NCI-H524 (cell line): ENCODE measurements around the gene MOB3B.
"Not testable (repeated sequence)": the region's sequence is repeated elsewhere in the genome, so short reads cannot be mapped to it uniquely, and the experiment has no call there.

Experiments used
- DNase-seq, 2 experiments: peaks; one replicate each; lab custom pipeline; 2025; lab: John Stamatoyannopoulos, UW

The MOB3B gene

GRCh38 chr9:27518809-27519208 lies 10.8 kb downstream of the MOB3B start:
- no peak for DNase-seq

- no peak for DNase-seq
These were observed 11.6 kb downstream of the MOB3B start for GRCh38 chr9:27518006-27518405.

- DNase-seq: no peak
These were observed 15.1 kb downstream of the MOB3B start for GRCh38 chr9:27514551-27514950.

- DNase-seq: no peak
These were observed 17.8 kb downstream of the MOB3B start for GRCh38 chr9:27511771-27512170.

- DNase-seq: no peak
These were observed 18.8 kb downstream of the MOB3B start for GRCh38 chr9:27510780-27511179.

- no peak for DNase-seq
These were observed 22.6 kb downstream of the MOB3B start for GRCh38 chr9:27506981-27507380.

GRCh38 chr9:27505744-27506161 lies 23.9 kb downstream of the MOB3B start:
- DNase-seq: no peak

GRCh38 chr9:27504259-27504658 lies 25.4 kb downstream of the MOB3B start:
- no peak for DNase-seq

- DNase-seq: no peak
These were observed 26.0 kb downstream of the MOB3B start for GRCh38 chr9:27503623-27504022.

- DNase-seq: not testable (repeated sequence)
These were observed 28.7 kb downstream of the MOB3B start for GRCh38 chr9:27500902-27501301.

GRCh38 chr9:27499451-27499850 lies 30.2 kb downstream of the MOB3B start:
- DNase-seq: no peak

GRCh38 chr9:27497883-27498417 lies 31.7 kb downstream of the MOB3B start:
- DNase-seq: no peak

- no peak for DNase-seq
These were observed 33.5 kb downstream of the MOB3B start for GRCh38 chr9:27496135-27496504.

GRCh38 chr9:27495480-27496134 lies 34.0 kb downstream of the MOB3B start:
- no peak for DNase-seq

- DNase-seq: no peak
These were observed 38.5 kb downstream of the MOB3B start for GRCh38 chr9:27491154-27491553.

- peak in 1 of 2 experiments; percentile 2 for DNase-seq
These were observed 40.3 kb downstream of the MOB3B start for GRCh38 chr9:27489087-27489876.

GRCh38 chr9:27487927-27488326 lies 41.7 kb downstream of the MOB3B start:
- no peak for DNase-seq

- DNase-seq: no peak
These were observed 42.4 kb downstream of the MOB3B start for GRCh38 chr9:27487128-27487640.

- DNase-seq: no peak
These were observed 44.5 kb downstream of the MOB3B start for GRCh38 chr9:27485158-27485557.

GRCh38 chr9:27483576-27483975 lies 46.0 kb downstream of the MOB3B start:
- DNase-seq: no peak

GRCh38 chr9:27482709-27483108 lies 46.9 kb downstream of the MOB3B start:
- DNase-seq: no peak

- DNase-seq: no peak
These were observed 51.3 kb downstream of the MOB3B start for GRCh38 chr9:27478322-27478721.

- no peak for DNase-seq
These were observed 52.6 kb downstream of the MOB3B start for GRCh38 chr9:27476870-27477515.
